WTC11 (cell line): ENCODE measurements around the gene VN1R4. TPM values are rescaled to one million over a fixed set of nuclear protein-coding genes. Genes with fewer than 3 reads are reported as not detected.

Source experiments
- ATAC-seq: fragments of 200-7000 bp; cut with Tn5 transposase; 2 replicates; pipeline ENCODE4 v1.10.0; 2021; ENCODE audit warnings: mild to moderate bottlenecking, moderate library complexity
- CTCF ChIA-PET: fragments of 300-600 bp; sonication (Branson Sonifier 250); formaldehyde crosslinking; loops from one replicate; lab custom pipeline; 2021; ENCODE audit warnings: antibody characterized with exemption; lab: Charles Lee
- POLR2A ChIA-PET: fragments of 350-600 bp; sonication (Branson Sonifier 250); formaldehyde crosslinking; loops from one replicate; lab custom pipeline; 2021; ENCODE audit warnings: antibody characterized with exemption; lab: Charles Lee
- DNase-seq: peaks from one replicate; pipeline ENCODE4 v3.0.0; 2021; ENCODE audit warnings: low spot score
- H3K27ac Mint-ChIP-seq: 2 replicates; pipeline ENCODE4 v1.8.0; 2021; ENCODE audit warnings: mixed read lengths
- H3K27me3 Mint-ChIP-seq: 2 replicates; pipeline ENCODE4 v1.8.0; 2021; ENCODE audit warnings: low read depth, mild to moderate bottlenecking, moderate library complexity, mixed read lengths
- H3K36me3 Mint-ChIP-seq: 2 replicates; pipeline ENCODE4 v1.8.0; 2021; ENCODE audit warnings: mixed read lengths
- H3K4me1 Mint-ChIP-seq: 2 replicates; pipeline ENCODE4 v1.8.0; 2022; ENCODE audit warnings: mixed read lengths
- H3K4me3 Mint-ChIP-seq: 2 replicates; pipeline ENCODE4 v1.8.0; 2021; ENCODE audit warnings: mild to moderate bottlenecking, moderate library complexity, mixed read lengths
- H3K9me3 Mint-ChIP-seq: 2 replicates; pipeline ENCODE4 v1.8.0; 2021; ENCODE audit warnings: mixed read lengths
- AR ChIP-seq: fragments of 250-450 bp; sonication (Bioruptor Pico); IDR thresholded peaks from 2 replicates; pipeline ENCODE4 v1.9.0; 2021; ENCODE audit warnings: mild to moderate bottlenecking
- ELF4 ChIP-seq: sonication (generic); formaldehyde crosslinking; IDR thresholded peaks from 2 replicates; pipeline ENCODE4 v1.8.1; 2022; ENCODE audit warnings: low read depth, mild to moderate bottlenecking, moderate library complexity, missing genetic modification reagents
- JAZF1 ChIP-seq: fragments of 250-450 bp; sonication (Bioruptor Pico); IDR thresholded peaks from 2 replicates; pipeline ENCODE4 v1.9.0; 2021; ENCODE audit warnings: moderate library complexity, mild to moderate bottlenecking, inconsistent platforms
- NFATC4 ChIP-seq: fragments of 250-450 bp; sonication (Bioruptor Pico); IDR thresholded peaks from 2 replicates; pipeline ENCODE4 v1.9.0; 2021; ENCODE audit warnings: mild to moderate bottlenecking
- NR1H2 ChIP-seq: sonication (generic); formaldehyde crosslinking; IDR thresholded peaks from 2 replicates; pipeline ENCODE4 v1.9.0; 2021; ENCODE audit warnings: mild to moderate bottlenecking, moderate library complexity, missing genetic modification reagents
- OVOL2 ChIP-seq: fragments of 250-450 bp; sonication (Bioruptor Pico); IDR thresholded peaks from 2 replicates; pipeline ENCODE4 v1.9.0; 2021; ENCODE audit warnings: mild to moderate bottlenecking, borderline replicate concordance
- PRDM15 ChIP-seq: sonication (generic); formaldehyde crosslinking; IDR thresholded peaks from 2 replicates; pipeline ENCODE4 v1.8.0; 2022; ENCODE audit warnings: missing genetic modification reagents
- PREB ChIP-seq: sonication (generic); formaldehyde crosslinking; IDR thresholded peaks from 2 replicates; pipeline ENCODE4 v1.8.1; 2022; ENCODE audit warnings: mild to moderate bottlenecking, missing genetic modification reagents, moderate library complexity, borderline replicate concordance
- RORB ChIP-seq: fragments of 250-450 bp; sonication (Bioruptor Pico); IDR thresholded peaks from 2 replicates; pipeline ENCODE4 v1.9.0; 2021; ENCODE audit warnings: mild to moderate bottlenecking
- TCF7 ChIP-seq: sonication (generic); formaldehyde crosslinking; IDR thresholded peaks from 2 replicates; pipeline ENCODE4 v1.8.0; 2022; ENCODE audit warnings: mild to moderate bottlenecking, low read depth, missing genetic modification reagents, moderate library complexity
- ZBTB43 ChIP-seq: sonication (generic); formaldehyde crosslinking; IDR thresholded peaks from 2 replicates; pipeline ENCODE4 v1.8.1; 2023; ENCODE audit warnings: mild to moderate bottlenecking, missing genetic modification reagents
- ZNF317 ChIP-seq: sonication (generic); formaldehyde crosslinking; IDR thresholded peaks from 2 replicates; pipeline ENCODE4 v1.8.1; 2023; ENCODE audit warnings: low read depth, mild to moderate bottlenecking, moderate library complexity, missing genetic modification reagents, borderline replicate concordance
- ZNF671 ChIP-seq: fragments of 250-450 bp; sonication (Bioruptor Pico); IDR thresholded peaks from 2 replicates; pipeline ENCODE4 v1.8.0; 2021; ENCODE audit warnings: mild to moderate bottlenecking
- total RNA-seq: library from RNA; stranded (reverse); gene quantifications from 3 replicates; pipeline ENCODE4 v1.2.3, GENCODE V29; 2021
- TF ChIP-seq, protein P1 (sequence below): fragments of 250-450 bp; sonication (Bioruptor Pico); IDR thresholded peaks from 2 replicates; pipeline ENCODE4 v1.9.0; 2021; ENCODE audit warnings: mild to moderate bottlenecking, borderline replicate concordance
- TF ChIP-seq, protein P2 (sequence below): sonication (generic); formaldehyde crosslinking; IDR thresholded peaks from 2 replicates; pipeline ENCODE4 v1.8.1; 2023; ENCODE audit warnings: mild to moderate bottlenecking, missing genetic modification reagents, moderate library complexity
- TF ChIP-seq, protein P3 (sequence below): sonication (generic); formaldehyde crosslinking; IDR thresholded peaks from 2 replicates; pipeline ENCODE4 v1.8.0; 2022; ENCODE audit warnings: mild to moderate bottlenecking, missing genetic modification reagents
- TF ChIP-seq, protein P4 (sequence below): sonication (generic); formaldehyde crosslinking; IDR thresholded peaks from 2 replicates; pipeline ENCODE4 v1.8.0; 2022; ENCODE audit warnings: mild to moderate bottlenecking, missing genetic modification reagents

VN1R4 gene
- total RNA-seq, 1 experiment from 2014 or later: not detected

- TF ChIP-seq, protein P1, sequence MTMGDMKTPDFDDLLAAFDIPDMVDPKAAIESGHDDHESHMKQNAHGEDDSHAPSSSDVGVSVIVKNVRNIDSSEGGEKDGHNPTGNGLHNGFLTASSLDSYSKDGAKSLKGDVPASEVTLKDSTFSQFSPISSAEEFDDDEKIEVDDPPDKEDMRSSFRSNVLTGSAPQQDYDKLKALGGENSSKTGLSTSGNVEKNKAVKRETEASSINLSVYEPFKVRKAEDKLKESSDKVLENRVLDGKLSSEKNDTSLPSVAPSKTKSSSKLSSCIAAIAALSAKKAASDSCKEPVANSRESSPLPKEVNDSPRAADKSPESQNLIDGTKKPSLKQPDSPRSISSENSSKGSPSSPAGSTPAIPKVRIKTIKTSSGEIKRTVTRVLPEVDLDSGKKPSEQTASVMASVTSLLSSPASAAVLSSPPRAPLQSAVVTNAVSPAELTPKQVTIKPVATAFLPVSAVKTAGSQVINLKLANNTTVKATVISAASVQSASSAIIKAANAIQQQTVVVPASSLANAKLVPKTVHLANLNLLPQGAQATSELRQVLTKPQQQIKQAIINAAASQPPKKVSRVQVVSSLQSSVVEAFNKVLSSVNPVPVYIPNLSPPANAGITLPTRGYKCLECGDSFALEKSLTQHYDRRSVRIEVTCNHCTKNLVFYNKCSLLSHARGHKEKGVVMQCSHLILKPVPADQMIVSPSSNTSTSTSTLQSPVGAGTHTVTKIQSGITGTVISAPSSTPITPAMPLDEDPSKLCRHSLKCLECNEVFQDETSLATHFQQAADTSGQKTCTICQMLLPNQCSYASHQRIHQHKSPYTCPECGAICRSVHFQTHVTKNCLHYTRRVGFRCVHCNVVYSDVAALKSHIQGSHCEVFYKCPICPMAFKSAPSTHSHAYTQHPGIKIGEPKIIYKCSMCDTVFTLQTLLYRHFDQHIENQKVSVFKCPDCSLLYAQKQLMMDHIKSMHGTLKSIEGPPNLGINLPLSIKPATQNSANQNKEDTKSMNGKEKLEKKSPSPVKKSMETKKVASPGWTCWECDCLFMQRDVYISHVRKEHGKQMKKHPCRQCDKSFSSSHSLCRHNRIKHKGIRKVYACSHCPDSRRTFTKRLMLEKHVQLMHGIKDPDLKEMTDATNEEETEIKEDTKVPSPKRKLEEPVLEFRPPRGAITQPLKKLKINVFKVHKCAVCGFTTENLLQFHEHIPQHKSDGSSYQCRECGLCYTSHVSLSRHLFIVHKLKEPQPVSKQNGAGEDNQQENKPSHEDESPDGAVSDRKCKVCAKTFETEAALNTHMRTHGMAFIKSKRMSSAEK (CRISPR knock-in tag): no peak
- TF ChIP-seq ZNF317 (CRISPR knock-in tag) (no peak), PREB (no peak), OVOL2 (CRISPR knock-in tag) (no peak)
Observed at GRCh38 chr19:53237114-53237777, 30.3 kb downstream of the VN1R4 start (continued).

DNA sequence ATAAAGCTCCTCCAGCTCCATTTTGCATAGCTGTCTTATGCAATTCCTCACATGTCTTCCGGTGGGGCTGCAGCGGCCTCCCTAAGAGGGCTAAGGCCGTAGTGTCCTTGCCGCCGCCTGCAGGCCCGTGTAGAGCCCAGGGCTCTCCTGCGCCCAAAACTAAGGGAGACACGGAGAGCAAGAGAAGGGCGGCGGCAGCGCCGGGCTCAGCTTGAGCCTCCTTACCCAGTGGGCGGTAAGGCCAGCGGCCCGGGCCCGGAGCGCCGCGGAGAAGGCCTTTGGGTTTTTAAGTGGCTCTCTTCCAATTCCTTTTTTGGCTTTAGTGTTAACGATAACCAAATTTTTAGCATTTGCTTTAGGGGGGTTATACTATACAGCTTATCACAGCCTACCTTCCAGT, 42.9 kb downstream of the VN1R4 start:
- ATAC-seq: no peak
- no peaks in the 10 kb centered on the region for H3K4me1 Mint-ChIP-seq
- H3K4me3 Mint-ChIP-seq: no peak overlapping the region
- DNase-seq: no peak
- H3K36me3 Mint-ChIP-seq: peaks cover 54% of the 10 kb centered on the region
- H3K27ac Mint-ChIP-seq: no peak overlapping the region
- ChIA-PET CTCF (interaction anchor here (1.0 kb wide), 1 partner anchor 130 kb away, joined by 3 read pairs; no protein-coding TSS in a partner anchor), POLR2A (no interaction called here)
- peaks cover 7% of the 10 kb centered on the region for H3K27me3 Mint-ChIP-seq
- peaks cover 66% of the 10 kb centered on the region for H3K9me3 Mint-ChIP-seq
- TF ChIP-seq NFATC4 (CRISPR knock-in tag) (no peak), AR (no peak), ZBTB43 (CRISPR knock-in tag) (no peak), PRDM15 (CRISPR knock-in tag) (no peak), ZNF671 (CRISPR knock-in tag) (no peak), PREB (no peak), JAZF1 (CRISPR knock-in tag) (no peak), ELF4 (CRISPR knock-in tag) (no peak), TCF7 (CRISPR knock-in tag) (no peak), RORB (CRISPR knock-in tag) (no peak), NR1H2 (CRISPR knock-in tag) (no peak)
- TF ChIP-seq, protein P2, sequence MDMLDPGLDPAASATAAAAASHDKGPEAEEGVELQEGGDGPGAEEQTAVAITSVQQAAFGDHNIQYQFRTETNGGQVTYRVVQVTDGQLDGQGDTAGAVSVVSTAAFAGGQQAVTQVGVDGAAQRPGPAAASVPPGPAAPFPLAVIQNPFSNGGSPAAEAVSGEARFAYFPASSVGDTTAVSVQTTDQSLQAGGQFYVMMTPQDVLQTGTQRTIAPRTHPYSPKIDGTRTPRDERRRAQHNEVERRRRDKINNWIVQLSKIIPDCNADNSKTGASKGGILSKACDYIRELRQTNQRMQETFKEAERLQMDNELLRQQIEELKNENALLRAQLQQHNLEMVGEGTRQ: no peak
- TF ChIP-seq, protein P3, sequence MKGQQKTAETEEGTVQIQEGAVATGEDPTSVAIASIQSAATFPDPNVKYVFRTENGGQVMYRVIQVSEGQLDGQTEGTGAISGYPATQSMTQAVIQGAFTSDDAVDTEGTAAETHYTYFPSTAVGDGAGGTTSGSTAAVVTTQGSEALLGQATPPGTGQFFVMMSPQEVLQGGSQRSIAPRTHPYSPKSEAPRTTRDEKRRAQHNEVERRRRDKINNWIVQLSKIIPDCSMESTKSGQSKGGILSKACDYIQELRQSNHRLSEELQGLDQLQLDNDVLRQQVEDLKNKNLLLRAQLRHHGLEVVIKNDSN (CRISPR knock-in tag): no peak
- TF ChIP-seq, protein P4, sequence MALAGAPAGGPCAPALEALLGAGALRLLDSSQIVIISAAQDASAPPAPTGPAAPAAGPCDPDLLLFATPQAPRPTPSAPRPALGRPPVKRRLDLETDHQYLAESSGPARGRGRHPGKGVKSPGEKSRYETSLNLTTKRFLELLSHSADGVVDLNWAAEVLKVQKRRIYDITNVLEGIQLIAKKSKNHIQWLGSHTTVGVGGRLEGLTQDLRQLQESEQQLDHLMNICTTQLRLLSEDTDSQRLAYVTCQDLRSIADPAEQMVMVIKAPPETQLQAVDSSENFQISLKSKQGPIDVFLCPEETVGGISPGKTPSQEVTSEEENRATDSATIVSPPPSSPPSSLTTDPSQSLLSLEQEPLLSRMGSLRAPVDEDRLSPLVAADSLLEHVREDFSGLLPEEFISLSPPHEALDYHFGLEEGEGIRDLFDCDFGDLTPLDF (CRISPR knock-in tag): no peak
